ENCODE measurements around the gene IGFLR1. TPM values are rescaled to one million over a fixed set of nuclear protein-coding genes. Genes with fewer than 3 reads are reported as not detected.
"Not testable (repeated sequence)": the region's sequence is repeated elsewhere in the genome, so short reads cannot be mapped to it uniquely, and the experiment has no call there.

Gene IGFLR1
- total RNA-seq, 1 donor from 2014 or later = 1.9 TPM

- no peaks in the 10 kb centered on the region for H3K27me3 ChIP-seq (ENCODE audit: control insufficient read depth, insufficient read depth, low read length)
- DNase-seq (ENCODE audit: low read depth) = no peak
- no peaks in the 10 kb centered on the region for H3K36me3 ChIP-seq (ENCODE audit: control insufficient read depth, insufficient read depth, low read length)
- H3K4me3 ChIP-seq (ENCODE audit: low read depth, low read length) = no peak overlapping the region
- no peak for TF ChIP-seq CTCF (IDR thresholded peaks at IDR 0.05; ENCODE audit: insufficient read depth, low read length, poor library complexity, severe bottlenecking)
These were observed 48.8 kb downstream of the IGFLR1 start for GRCh38 chr19:35693422-35693821.

GRCh38 chr19:35692010-35692409 lies 50.2 kb downstream of the IGFLR1 start:
- Histone ChIP-seq H3K27me3 (ENCODE audit: control insufficient read depth, insufficient read depth, low read length) (no peaks in the 10 kb centered on the region), H3K36me3 (ENCODE audit: control insufficient read depth, insufficient read depth, low read length) (no peaks in the 10 kb centered on the region), H3K4me3 (ENCODE audit: low read depth, low read length) (no peak overlapping the region)
- TF ChIP-seq CTCF (IDR thresholded peaks at IDR 0.05; ENCODE audit: insufficient read depth, low read length, poor library complexity, severe bottlenecking) = no peak
- DNase-seq (ENCODE audit: low read depth) = no peak

GRCh38 chr19:35691106-35691505 lies 51.1 kb downstream of the IGFLR1 start:
- H3K4me3 ChIP-seq (ENCODE audit: low read depth, low read length); H3K36me3 ChIP-seq (ENCODE audit: control insufficient read depth, insufficient read depth, low read length); H3K27me3 ChIP-seq (ENCODE audit: control insufficient read depth, insufficient read depth, low read length); DNase-seq (ENCODE audit: low read depth): not testable (repeated sequence)

GRCh38 chr19:35689836-35690235 lies 52.4 kb downstream of the IGFLR1 start:
- no peak for DNase-seq (ENCODE audit: low read depth)
- Histone ChIP-seq H3K4me3 (ENCODE audit: low read depth, low read length) (no peak overlapping the region), H3K36me3 (ENCODE audit: control insufficient read depth, insufficient read depth, low read length) (no peaks in the 10 kb centered on the region), H3K27me3 (ENCODE audit: control insufficient read depth, insufficient read depth, low read length) (no peaks in the 10 kb centered on the region)
- no peak for TF ChIP-seq CTCF (IDR thresholded peaks at IDR 0.05; ENCODE audit: insufficient read depth, low read length, poor library complexity, severe bottlenecking)

Other genes with a start within 250 kb of the IGFLR1 start
- 219 and 266 TPM in 2 replicates for gene DMKN, start 228.8 kb downstream of the IGFLR1 start, total RNA-seq
- not detected in 2 replicates for gene SBSN, start 214.1 kb downstream of the IGFLR1 start, total RNA-seq
- gene GAPDHS, start 209.0 kb downstream of the IGFLR1 start, total RNA-seq = not detected in 2 replicates
- 160 and 166 TPM in 2 replicates for gene TMEM147, start 196.8 kb downstream of the IGFLR1 start, total RNA-seq
- not detected in 2 replicates for gene ATP4A, start 178.8 kb downstream of the IGFLR1 start, total RNA-seq
- not detected in 2 replicates for gene PMIS2, start 156.3 kb downstream of the IGFLR1 start, total RNA-seq
- gene HAUS5, start 129.7 kb downstream of the IGFLR1 start, total RNA-seq = 12.3 and 14.1 TPM in 2 replicates
- 115 and 121 TPM in 2 replicates for gene RBM42, start 113.4 kb downstream of the IGFLR1 start, total RNA-seq
- not detected in 2 replicates for gene ETV2, start 100.7 kb downstream of the IGFLR1 start, total RNA-seq
- gene COX6B1, start 94.1 kb downstream of the IGFLR1 start, total RNA-seq = 347 and 569 TPM in 2 replicates
- gene UPK1A, start 75.9 kb downstream of the IGFLR1 start, total RNA-seq = not detected in 2 replicates
- not detected in 2 replicates for gene ZBTB32, start 37.9 kb downstream of the IGFLR1 start, total RNA-seq
- gene KMT2B, start 24.4 kb downstream of the IGFLR1 start, total RNA-seq = 18.4 and 31.8 TPM in 2 replicates
- 15.5 and 17.6 TPM in 2 replicates for gene U2AF1L4, start 3.0 kb upstream of the IGFLR1 start, total RNA-seq
- gene PSENEN, start 3.2 kb upstream of the IGFLR1 start, total RNA-seq = 46.8 and 59.7 TPM in 2 replicates
- 15.1 and 22.0 TPM in 2 replicates for gene LIN37, start 6.1 kb upstream of the IGFLR1 start, total RNA-seq
- 0.17 and 0.82 TPM in 2 replicates for gene HSPB6, start 14.6 kb upstream of the IGFLR1 start, total RNA-seq
- gene PROSER3, start 15.7 kb upstream of the IGFLR1 start, total RNA-seq = 6.1 and 13.0 TPM in 2 replicates
- gene ARHGAP33, start 33.1 kb upstream of the IGFLR1 start, total RNA-seq = 2.8 and 3.5 TPM in 2 replicates
- gene PRODH2, start 70.4 kb upstream of the IGFLR1 start, total RNA-seq = not detected in 2 replicates
- gene NPHS1, start 110.1 kb upstream of the IGFLR1 start, total RNA-seq = 0.68 and 0.92 TPM in 2 replicates
- gene KIRREL2, start 114.5 kb upstream of the IGFLR1 start, total RNA-seq = 0.50 and 1.0 TPM in 2 replicates
- 6.3 and 9.3 TPM in 2 replicates for gene APLP1, start 126.1 kb upstream of the IGFLR1 start, total RNA-seq
- gene NFKBID, start 158.1 kb upstream of the IGFLR1 start, total RNA-seq = 6.1 and 6.2 TPM in 2 replicates
- not detected in 2 replicates for gene HCST, start 160.1 kb upstream of the IGFLR1 start, total RNA-seq
- gene TYROBP, start 165.8 kb upstream of the IGFLR1 start, total RNA-seq = 1.1 TPM in 1 of 2 replicates, not detected in the other
- 14.4 and 24.8 TPM in 2 replicates for gene LRFN3, start 193.9 kb upstream of the IGFLR1 start, total RNA-seq

Measured in kidney epithelial cell (primary cell).